GM21515 (cell line): ENCODE data around the gene BMP7.
"Not testable (repeated sequence)": the region's sequence is repeated elsewhere in the genome, so short reads cannot be mapped to it uniquely, and the experiment has no call there.

Source experiments
- ATAC-seq: cut with Tn5 transposase; IDR thresholded peaks from one replicate; pipeline ENCODE4 v1.9.1; 2021; ENCODE audit not compliant: unreplicated experiment

Gene BMP7

GRCh38 chr20:57251344-57251743, 15.1 kb downstream of the BMP7 start:
- no peak for ATAC-seq

- ATAC-seq, result no peak
These were observed 15.7 kb downstream of the BMP7 start for GRCh38 chr20:57250607-57251343.

- no peak for ATAC-seq
These were observed 16.7 kb downstream of the BMP7 start for GRCh38 chr20:57249772-57250171.

- ATAC-seq, result no peak
These were observed 17.4 kb downstream of the BMP7 start for GRCh38 chr20:57249073-57249472.

GRCh38 chr20:57248132-57248797, 18.2 kb downstream of the BMP7 start:
- no peak for ATAC-seq

- no peak for ATAC-seq
These were observed 19.0 kb downstream of the BMP7 start for GRCh38 chr20:57247292-57247965.

- no peak for ATAC-seq
These were observed 20.4 kb downstream of the BMP7 start for GRCh38 chr20:57245997-57246396.

GRCh38 chr20:57244627-57245214, 21.7 kb downstream of the BMP7 start:
- no peak for ATAC-seq

- no peak for ATAC-seq
These were observed 22.2 kb downstream of the BMP7 start for GRCh38 chr20:57244221-57244585.

GRCh38 chr20:57243480-57244220, 22.8 kb downstream of the BMP7 start:
- no peak for ATAC-seq

- no peak for ATAC-seq
These were observed 24.0 kb downstream of the BMP7 start for GRCh38 chr20:57242414-57242813.

- no peak for ATAC-seq
These were observed 25.0 kb downstream of the BMP7 start for GRCh38 chr20:57241363-57241991.

- no peak for ATAC-seq
These were observed 25.7 kb downstream of the BMP7 start for GRCh38 chr20:57240581-57241362.

GRCh38 chr20:57239725-57240124, 26.7 kb downstream of the BMP7 start:
- ATAC-seq, result not testable (repeated sequence)

GRCh38 chr20:57239324-57239723, 27.1 kb downstream of the BMP7 start:
- not testable (repeated sequence) for ATAC-seq

GRCh38 chr20:57238089-57238488, 28.4 kb downstream of the BMP7 start:
- no peak for ATAC-seq

- no peak for ATAC-seq
These were observed 28.9 kb downstream of the BMP7 start for GRCh38 chr20:57237585-57237953.

- ATAC-seq, result no peak
These were observed 29.4 kb downstream of the BMP7 start for GRCh38 chr20:57236813-57237584.
